Panc1 (cell line): ENCODE measurements around the gene MRE11.

Source experiments
- POLR2AphosphoS5 ChIP-seq: IDR thresholded peaks from 2 replicates; pipeline ENCODE4 v1.6.1; 2012; ENCODE audit warnings: mild to moderate bottlenecking, low read depth, low read length, moderate library complexity
- SIN3A ChIP-seq: IDR thresholded peaks from 2 replicates; pipeline ENCODE4 v1.6.1; 2012; ENCODE audit warnings: low read depth, mild to moderate bottlenecking, low read length, moderate library complexity, borderline replicate concordance; ENCODE audit not compliant: insufficient read depth
- TCF7L2 ChIP-seq: IDR thresholded peaks from 2 replicates; pipeline ENCODE4 v1.6.1; 2011; ENCODE audit warnings: mild to moderate bottlenecking, low read depth, low read length, inconsistent platforms
- TF ChIP-seq, protein P1 (sequence below): fragments of 450-650 bp; IDR thresholded peaks from 2 replicates; pipeline ENCODE4 v1.5.1; 2017; ENCODE audit warnings: mild to moderate bottlenecking
- TF ChIP-seq, protein P2 (sequence below), 2 experiments: IDR thresholded peaks; 2 replicates each; pipeline ENCODE4 v1.6.1; 2011 to 2012; ENCODE audit warnings: low read depth in 2 of 2, control low read depth in 1 of 2, low read length in 1 of 2, mild to moderate bottlenecking in 1 of 2, moderate library complexity in 1 of 2; ENCODE audit not compliant: insufficient read depth in 1 of 2

- TF ChIP-seq, protein P1, sequence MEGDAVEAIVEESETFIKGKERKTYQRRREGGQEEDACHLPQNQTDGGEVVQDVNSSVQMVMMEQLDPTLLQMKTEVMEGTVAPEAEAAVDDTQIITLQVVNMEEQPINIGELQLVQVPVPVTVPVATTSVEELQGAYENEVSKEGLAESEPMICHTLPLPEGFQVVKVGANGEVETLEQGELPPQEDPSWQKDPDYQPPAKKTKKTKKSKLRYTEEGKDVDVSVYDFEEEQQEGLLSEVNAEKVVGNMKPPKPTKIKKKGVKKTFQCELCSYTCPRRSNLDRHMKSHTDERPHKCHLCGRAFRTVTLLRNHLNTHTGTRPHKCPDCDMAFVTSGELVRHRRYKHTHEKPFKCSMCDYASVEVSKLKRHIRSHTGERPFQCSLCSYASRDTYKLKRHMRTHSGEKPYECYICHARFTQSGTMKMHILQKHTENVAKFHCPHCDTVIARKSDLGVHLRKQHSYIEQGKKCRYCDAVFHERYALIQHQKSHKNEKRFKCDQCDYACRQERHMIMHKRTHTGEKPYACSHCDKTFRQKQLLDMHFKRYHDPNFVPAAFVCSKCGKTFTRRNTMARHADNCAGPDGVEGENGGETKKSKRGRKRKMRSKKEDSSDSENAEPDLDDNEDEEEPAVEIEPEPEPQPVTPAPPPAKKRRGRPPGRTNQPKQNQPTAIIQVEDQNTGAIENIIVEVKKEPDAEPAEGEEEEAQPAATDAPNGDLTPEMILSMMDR: no peak
- TF ChIP-seq POLR2AphosphoS5 (no peak), TCF7L2 (no peak), SIN3A (no peak)
- TF ChIP-seq, protein P2, sequence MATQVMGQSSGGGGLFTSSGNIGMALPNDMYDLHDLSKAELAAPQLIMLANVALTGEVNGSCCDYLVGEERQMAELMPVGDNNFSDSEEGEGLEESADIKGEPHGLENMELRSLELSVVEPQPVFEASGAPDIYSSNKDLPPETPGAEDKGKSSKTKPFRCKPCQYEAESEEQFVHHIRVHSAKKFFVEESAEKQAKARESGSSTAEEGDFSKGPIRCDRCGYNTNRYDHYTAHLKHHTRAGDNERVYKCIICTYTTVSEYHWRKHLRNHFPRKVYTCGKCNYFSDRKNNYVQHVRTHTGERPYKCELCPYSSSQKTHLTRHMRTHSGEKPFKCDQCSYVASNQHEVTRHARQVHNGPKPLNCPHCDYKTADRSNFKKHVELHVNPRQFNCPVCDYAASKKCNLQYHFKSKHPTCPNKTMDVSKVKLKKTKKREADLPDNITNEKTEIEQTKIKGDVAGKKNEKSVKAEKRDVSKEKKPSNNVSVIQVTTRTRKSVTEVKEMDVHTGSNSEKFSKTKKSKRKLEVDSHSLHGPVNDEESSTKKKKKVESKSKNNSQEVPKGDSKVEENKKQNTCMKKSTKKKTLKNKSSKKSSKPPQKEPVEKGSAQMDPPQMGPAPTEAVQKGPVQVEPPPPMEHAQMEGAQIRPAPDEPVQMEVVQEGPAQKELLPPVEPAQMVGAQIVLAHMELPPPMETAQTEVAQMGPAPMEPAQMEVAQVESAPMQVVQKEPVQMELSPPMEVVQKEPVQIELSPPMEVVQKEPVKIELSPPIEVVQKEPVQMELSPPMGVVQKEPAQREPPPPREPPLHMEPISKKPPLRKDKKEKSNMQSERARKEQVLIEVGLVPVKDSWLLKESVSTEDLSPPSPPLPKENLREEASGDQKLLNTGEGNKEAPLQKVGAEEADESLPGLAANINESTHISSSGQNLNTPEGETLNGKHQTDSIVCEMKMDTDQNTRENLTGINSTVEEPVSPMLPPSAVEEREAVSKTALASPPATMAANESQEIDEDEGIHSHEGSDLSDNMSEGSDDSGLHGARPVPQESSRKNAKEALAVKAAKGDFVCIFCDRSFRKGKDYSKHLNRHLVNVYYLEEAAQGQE (IDR thresholded peaks at IDR 0.05; ENCODE audit: insufficient read depth in 1 of 2, low read depth in 2 of 2, low read length in 1 of 2): no peak
Observed at GRCh38 chr11:94507485-94507884, 13.8 kb upstream of the MRE11 start.
